GM12892 (cell line): Measurements from ENCODE around the gene JUP.

Source experiments
- DNase-seq: peaks from one replicate; pipeline ENCODE4 v3.0.0; 2011; ENCODE audit not compliant: insufficient read length
- FAIRE-seq: peaks from 2 replicates; lab custom pipeline; 2011; peaks lifted over from hg19 to GRCh38; lab: Jason Lieb, UNC
- POLR2A ChIP-seq: IDR thresholded peaks from 2 replicates; pipeline ENCODE4 v1.6.1; 2011; ENCODE audit warnings: low read depth, low read length, control low read depth
- POLR2AphosphoS5 ChIP-seq: IDR thresholded peaks from 2 replicates; pipeline ENCODE4 v1.6.1; 2011; ENCODE audit warnings: low read depth, low read length, control low read depth
- TAF1 ChIP-seq: IDR thresholded peaks from 2 replicates; pipeline ENCODE4 v1.6.1; 2011; ENCODE audit warnings: low read depth, mild to moderate bottlenecking, control low read depth, low read length, borderline replicate concordance

The JUP gene

GRCh38 chr17:41738077-41738800 is 48.3 kb downstream of the JUP start:
- DNase-seq (peak; percentile 93), FAIRE-seq (peak; percentile 86)
- TF ChIP-seq POLR2AphosphoS5 (no peak), TAF1 (no peak), POLR2A (no peak)

- no peak for TF ChIP-seq POLR2AphosphoS5
- no peak for TF ChIP-seq POLR2A
- TF ChIP-seq TAF1: no peak
- FAIRE-seq: no peak
- DNase-seq: no peak
Measured at GRCh38 chr17:41737680-41738023, 48.9 kb downstream of the JUP start.

- no peak for FAIRE-seq
- no peak for TF ChIP-seq POLR2AphosphoS5
- no peak for TF ChIP-seq TAF1
- TF ChIP-seq POLR2A: no peak
Measured at GRCh38 chr17:41736983-41737679, 49.4 kb downstream of the JUP start.

GRCh38 chr17:41735744-41736143 is 50.8 kb downstream of the JUP start:
- no peak for TF ChIP-seq POLR2AphosphoS5
- TF ChIP-seq TAF1: no peak
- no peak for TF ChIP-seq POLR2A
- DNase-seq (no peak), FAIRE-seq (no peak)

More at GRCh38 chr17:41736983-41737679, 49.4 kb downstream of the JUP start:
- no peak for DNase-seq

GRCh38 chr17:41734949-41735313 is 51.6 kb downstream of the JUP start:
- FAIRE-seq (no peak), DNase-seq (no peak)
- TF ChIP-seq TAF1 (no peak), POLR2AphosphoS5 (no peak), POLR2A (no peak)

- no peak for FAIRE-seq
- TF ChIP-seq TAF1 (no peak), POLR2A (no peak), POLR2AphosphoS5 (no peak)
- no peak for DNase-seq
Measured at GRCh38 chr17:41734139-41734948, 52.2 kb downstream of the JUP start, which contains the start of gene HAP1. TSS of gene HAP1 (minus strand) at chr17:41734643. CDS start at chr17:41734634, 9 bp downstream.

- FAIRE-seq: no peak
- DNase-seq: no peak
- TF ChIP-seq POLR2A: no peak
- no peak for TF ChIP-seq TAF1
- no peak for TF ChIP-seq POLR2AphosphoS5
Measured at GRCh38 chr17:41733348-41734138, 53.0 kb downstream of the JUP start.

- TF ChIP-seq POLR2AphosphoS5 (no peak), POLR2A (no peak), TAF1 (no peak)
- FAIRE-seq (no peak), DNase-seq (no peak)
Measured at GRCh38 chr17:41731836-41732235, 54.7 kb downstream of the JUP start.

GRCh38 chr17:41730479-41730878 is 56.0 kb downstream of the JUP start:
- TF ChIP-seq TAF1 (no peak), POLR2AphosphoS5 (no peak), POLR2A (no peak)
- DNase-seq (no peak), FAIRE-seq (no peak)

- TF ChIP-seq POLR2A (no peak), TAF1 (no peak), POLR2AphosphoS5 (no peak)
- DNase-seq (no peak), FAIRE-seq (no peak)
Measured at GRCh38 chr17:41728056-41728455, 58.5 kb downstream of the JUP start.
